HG03103 (cell line): ENCODE data around the gene CDCA3.

Experiments
- ATAC-seq: cut with Tn5 transposase; IDR thresholded peaks from one replicate; pipeline ENCODE4 v1.9.1; 2021; ENCODE audit warnings: low read depth; ENCODE audit not compliant: unreplicated experiment

CDCA3 gene

DNA sequence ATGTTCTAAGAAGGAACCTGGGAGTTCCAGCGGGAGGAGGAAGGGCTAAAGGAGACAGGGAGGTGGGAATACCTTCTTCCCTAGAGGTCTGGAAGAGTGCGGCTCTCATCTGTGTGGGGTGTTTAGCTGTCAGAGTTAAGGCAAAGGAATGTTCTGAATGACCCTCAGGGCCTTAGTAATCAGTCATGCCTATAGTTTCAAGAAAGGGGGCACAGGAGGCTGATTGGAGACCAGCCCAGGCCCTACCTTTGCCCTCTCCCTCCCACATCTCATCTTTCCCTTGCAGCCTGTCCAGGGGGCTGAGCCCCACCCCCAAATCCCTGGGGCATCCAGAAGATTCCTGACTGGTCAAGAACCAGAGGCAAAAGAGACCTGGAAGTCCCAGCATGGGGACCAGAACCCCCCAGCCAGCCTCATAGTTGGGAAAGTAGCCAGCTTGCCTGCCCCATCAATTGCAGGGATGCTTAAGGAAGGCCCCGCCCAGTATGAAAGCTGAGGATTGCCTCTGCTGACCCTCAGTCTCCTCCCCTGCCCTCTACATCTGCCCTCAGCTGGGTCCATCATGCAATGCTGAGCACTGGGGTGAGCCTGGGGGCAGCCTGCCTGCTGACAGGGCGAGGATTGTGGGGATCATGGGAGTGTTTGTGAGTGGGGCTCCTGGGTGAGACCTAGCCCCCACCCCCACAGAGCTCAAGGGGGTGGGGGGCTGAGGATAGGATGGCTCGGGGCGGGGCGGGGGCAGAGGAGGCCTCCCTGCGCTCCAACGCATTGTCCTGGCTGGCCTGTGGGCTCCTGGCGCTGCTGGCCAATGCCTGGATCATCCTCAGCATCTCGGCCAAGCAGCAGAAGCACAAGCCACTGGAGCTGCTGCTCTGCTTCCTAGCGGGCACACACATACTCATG is 27.7 kb downstream of the CDCA3 start:
- no peak for ATAC-seq

DNA sequence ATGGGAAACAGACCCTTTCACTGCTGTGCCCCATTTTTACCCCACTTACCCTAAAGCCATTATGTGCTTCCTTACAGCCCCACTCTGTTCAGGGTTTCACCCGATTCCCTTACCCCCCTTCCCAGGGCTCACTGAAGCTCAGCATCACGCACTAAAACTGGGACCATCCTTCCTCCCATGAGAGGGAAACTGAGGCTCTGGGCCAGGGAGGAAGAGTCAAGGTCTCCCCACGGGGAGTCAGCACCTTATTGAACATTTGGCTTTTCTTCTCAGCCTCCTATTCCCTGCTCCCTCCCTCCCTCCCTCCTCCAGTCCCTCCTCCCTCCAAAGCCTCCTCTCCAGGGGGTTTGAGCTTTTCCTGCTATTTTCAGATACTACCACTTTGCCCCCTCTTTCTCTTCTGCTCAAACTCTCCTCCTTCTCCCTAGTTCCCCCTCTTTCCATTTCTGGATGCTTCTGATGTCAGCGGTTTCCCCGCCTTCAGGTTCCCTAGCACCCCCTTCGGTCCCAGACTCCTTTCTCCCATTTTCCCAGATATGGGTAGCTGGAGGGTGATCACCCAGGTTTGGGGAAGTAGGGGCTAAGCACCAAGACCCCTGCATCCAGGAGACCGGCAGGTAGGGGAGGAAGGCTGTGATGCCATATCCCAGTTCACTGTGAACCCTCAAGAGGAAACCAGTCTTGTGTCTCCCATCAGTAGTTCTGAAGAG is 28.5 kb downstream of the CDCA3 start:
- ATAC-seq, result no peak

DNA sequence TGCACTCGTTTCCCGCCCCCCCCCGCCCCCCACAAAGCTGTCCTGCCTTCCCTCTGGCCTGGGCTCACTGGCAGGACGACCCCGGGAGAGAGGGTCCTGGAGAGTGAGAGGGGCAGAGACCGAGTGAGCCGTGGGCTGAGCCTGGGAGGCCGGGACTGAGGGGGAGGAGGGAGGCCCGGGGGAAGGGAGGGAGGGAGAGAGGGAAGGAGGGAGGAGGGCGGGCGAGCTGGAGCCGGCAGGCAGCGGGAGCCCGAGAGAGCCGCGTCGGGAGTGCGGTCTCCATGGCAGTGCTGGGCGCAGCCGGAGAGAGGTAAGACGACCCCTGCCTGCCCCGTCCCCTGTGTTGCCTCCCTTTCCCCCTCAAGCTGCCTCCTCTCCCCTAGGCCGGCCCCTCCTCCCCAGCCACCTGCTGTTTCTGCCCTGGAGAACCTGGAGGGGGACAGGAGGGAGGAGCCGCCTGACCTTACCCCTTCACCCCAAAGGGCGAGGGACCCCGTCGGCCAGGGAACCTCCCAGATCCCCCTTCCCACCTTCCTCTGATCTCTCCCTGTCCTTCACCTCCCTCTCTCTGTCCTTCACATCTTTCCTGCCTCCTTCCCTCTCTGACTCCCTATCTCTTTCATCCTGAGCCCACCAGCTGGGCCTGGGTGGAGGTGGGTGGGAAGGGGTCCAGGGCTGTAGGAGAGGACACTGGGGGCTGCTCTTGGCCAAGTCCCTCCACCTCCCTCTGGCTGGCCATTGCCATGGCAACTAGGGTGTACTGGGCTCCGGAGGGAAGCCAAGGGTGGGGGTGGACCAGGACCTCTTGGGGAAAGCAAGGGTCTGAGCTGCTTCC is 29.3 kb downstream of the CDCA3 start, which contains the start of gene GPR162:
Gene GPR162, plus strand, starts transcription at position 231 of the 835 bp plus-strand sequence. CDS start 2,078 bp downstream, outside the sequence.
- no peak for ATAC-seq

DNA sequence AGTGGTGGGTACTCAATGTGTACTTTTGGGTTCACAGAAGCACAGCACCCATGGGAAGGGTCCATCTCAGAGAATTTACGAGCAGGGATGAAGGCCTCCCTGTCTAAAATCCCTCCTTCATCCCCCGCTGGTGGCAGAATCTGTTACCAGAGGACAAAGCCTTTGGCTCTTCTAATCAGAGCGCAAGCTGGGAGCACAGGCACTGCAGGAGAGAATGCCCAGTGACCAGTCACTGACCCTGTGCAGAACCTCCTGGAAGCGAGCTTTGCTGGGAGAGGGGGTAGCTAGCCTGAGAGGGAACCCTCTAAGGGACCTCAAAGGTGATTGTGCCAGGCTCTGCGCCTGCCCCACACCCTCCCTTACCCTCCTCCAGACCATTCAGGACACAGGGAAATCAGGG is 30.9 kb downstream of the CDCA3 start:
- ATAC-seq, result no peak

DNA sequence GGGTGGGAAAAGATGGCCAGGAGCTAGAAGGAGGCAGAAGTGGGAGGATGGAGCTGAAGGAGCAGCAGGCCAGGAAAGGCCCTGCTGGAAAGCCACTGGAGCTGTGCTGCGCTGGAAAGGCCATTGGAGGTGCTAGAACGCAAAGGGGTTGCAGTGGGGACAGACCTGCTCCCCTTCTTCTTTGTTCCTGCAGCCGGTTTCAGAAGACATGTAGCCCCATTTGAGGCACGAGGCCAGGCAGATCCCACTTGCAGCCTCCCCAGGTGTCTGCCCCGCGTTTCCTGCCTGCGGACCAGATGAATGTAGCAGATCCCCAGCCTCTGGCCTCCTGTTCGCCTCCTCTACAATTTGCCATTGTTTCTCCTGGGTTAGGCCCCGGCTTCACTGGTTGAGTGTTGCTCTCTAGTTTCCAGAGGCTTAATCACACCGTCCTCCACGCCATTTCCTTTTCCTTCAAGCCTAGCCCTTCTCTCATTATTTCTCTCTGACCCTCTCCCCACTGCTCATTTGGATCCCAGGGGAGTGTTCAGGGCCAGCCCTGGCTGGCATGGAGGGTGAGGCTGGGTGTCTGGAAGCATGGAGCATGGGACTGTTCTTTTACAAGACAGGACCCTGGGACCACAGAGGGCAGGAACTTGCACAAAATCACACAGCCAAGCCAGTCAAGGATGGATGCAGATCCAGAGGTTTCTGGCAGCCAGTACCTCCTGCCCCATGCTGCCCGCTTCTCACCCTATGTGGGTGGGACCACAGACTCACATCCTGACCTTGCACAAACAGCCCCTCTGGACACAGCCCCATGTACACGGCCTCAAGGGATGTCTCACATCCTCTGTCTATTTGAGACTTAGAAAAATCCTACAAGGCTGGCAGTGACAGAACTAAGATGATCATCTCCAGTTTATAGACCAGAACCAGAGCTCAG is 31.7 kb downstream of the CDCA3 start:
- ATAC-seq, result no peak

- no peak for ATAC-seq
These were observed 32.4 kb downstream of the CDCA3 start for GRCh38 chr12:6818645-6819044.

GRCh38 chr12:6818222-6818621 is 32.9 kb downstream of the CDCA3 start:
- ATAC-seq, result no peak

DNA sequence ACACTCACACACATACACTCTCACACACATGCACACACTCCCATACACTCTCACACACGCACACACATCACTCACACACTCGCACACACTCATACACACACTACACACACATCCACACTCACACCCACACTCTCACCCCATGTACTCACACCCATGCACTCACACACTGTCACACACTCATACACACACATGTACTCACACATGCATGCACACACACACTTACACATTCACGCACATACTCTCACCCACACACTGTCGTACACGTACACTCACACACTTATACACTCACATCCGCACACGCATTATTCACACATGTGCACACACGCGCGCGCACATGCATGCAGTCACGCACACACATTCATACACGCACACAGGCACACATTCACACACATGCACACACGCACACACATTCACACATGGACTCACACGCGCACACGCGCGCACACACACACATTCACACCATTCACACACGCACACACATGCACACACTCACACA is 33.4 kb downstream of the CDCA3 start:
- ATAC-seq, result no peak

GRCh38 chr12:6817098-6817497 is 34.0 kb downstream of the CDCA3 start:
- no peak for ATAC-seq

DNA sequence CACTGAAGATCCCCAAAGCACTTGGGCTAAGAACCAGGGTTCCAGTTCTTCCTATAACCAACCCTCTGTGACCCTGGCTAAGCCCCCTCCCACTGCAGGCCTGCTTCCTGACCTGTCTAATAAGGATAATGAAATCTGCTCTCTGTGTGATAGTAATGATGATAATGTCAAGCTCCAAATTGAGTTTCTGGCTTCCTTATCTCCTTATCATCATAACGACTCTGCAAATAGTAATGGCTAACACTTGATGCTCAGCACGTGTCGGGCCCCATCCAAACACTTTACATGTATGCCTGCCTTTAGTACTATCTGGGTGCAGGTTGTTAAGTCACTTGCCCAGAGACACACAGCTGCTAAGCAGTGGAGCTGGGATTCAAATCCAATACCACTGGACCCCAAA is 34.5 kb downstream of the CDCA3 start:
- no peak for ATAC-seq

- no peak for ATAC-seq
These were observed 37.7 kb downstream of the CDCA3 start for GRCh38 chr12:6813363-6813762.

- no peak for ATAC-seq
These were observed 40.3 kb downstream of the CDCA3 start for GRCh38 chr12:6810758-6811157.

GRCh38 chr12:6809056-6809455 is 42.0 kb downstream of the CDCA3 start:
- no peak for ATAC-seq

GRCh38 chr12:6807170-6807569 is 43.9 kb downstream of the CDCA3 start:
- ATAC-seq, result no peak

GRCh38 chr12:6799147-6799546 is 51.9 kb downstream of the CDCA3 start:
- ATAC-seq, result no peak
